HL-60 (cell line): ENCODE data around the gene TNNT1.

ENCODE experiments used
- GABPA ChIP-seq: IDR thresholded peaks from 2 replicates; pipeline ENCODE4 v1.6.1; 2012; ENCODE audit warnings: low read depth
- POLR2AphosphoS5 ChIP-seq: IDR thresholded peaks from 2 replicates; pipeline ENCODE4 v1.6.1; 2012; ENCODE audit warnings: low read depth
- REST ChIP-seq: IDR thresholded peaks from 2 replicates; pipeline ENCODE4 v1.6.1; 2012; ENCODE audit warnings: low read depth; ENCODE audit not compliant: insufficient replicate concordance
- TF ChIP-seq, protein P1 (sequence below): IDR thresholded peaks from one replicate; pipeline ENCODE4 v1.5.1; 2011; ENCODE audit warnings: low read length, control low read depth, inconsistent platforms; ENCODE audit not compliant: insufficient read depth

- TF ChIP-seq, protein P1, sequence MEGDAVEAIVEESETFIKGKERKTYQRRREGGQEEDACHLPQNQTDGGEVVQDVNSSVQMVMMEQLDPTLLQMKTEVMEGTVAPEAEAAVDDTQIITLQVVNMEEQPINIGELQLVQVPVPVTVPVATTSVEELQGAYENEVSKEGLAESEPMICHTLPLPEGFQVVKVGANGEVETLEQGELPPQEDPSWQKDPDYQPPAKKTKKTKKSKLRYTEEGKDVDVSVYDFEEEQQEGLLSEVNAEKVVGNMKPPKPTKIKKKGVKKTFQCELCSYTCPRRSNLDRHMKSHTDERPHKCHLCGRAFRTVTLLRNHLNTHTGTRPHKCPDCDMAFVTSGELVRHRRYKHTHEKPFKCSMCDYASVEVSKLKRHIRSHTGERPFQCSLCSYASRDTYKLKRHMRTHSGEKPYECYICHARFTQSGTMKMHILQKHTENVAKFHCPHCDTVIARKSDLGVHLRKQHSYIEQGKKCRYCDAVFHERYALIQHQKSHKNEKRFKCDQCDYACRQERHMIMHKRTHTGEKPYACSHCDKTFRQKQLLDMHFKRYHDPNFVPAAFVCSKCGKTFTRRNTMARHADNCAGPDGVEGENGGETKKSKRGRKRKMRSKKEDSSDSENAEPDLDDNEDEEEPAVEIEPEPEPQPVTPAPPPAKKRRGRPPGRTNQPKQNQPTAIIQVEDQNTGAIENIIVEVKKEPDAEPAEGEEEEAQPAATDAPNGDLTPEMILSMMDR = no peak
- TF ChIP-seq POLR2AphosphoS5 (no peak), GABPA (no peak), REST (no peak)
Measured at GRCh38 chr19:55146705-55147273, 2.2 kb downstream of the TNNT1 start.
